CD4-positive, alpha-beta T cell (primary cell): ENCODE results near the gene NEO1. TPM values are rescaled to one million over a fixed set of nuclear protein-coding genes. Genes with fewer than 3 reads are reported as not detected.

Source experiments
- ATAC-seq: fragments of 200-7000 bp; cut with Tn5 transposase; one replicate; pipeline ENCODE4 v1.10.0; 2022; ENCODE audit warnings: mild to moderate bottlenecking; ENCODE audit not compliant: poor library complexity
- CTCF ChIA-PET: fragments of 350-600 bp; sonication (Branson Sonifier 250); formaldehyde crosslinking; loops from one replicate; lab custom pipeline; 2021; ENCODE audit warnings: antibody characterized with exemption, inconsistent platforms; lab: Charles Lee
- POLR2A ChIA-PET: fragments of 350-600 bp; sonication (Branson Sonifier 250); formaldehyde crosslinking; loops from one replicate; lab custom pipeline; 2021; ENCODE audit warnings: antibody characterized with exemption, inconsistent platforms; lab: Charles Lee
- DNase-seq, 14 experiments: peaks; one replicate each; pipeline ENCODE4 v3.0.0-alpha.2; 2013 to 2020; ENCODE audit warnings: mixed read lengths in 2 of 14
- H3K27ac ChIP-seq, 2 donors: one replicate each; pipeline versions ENCODE4 v1.5.1 to v1.7.0; 2013; ENCODE audit warnings: low read length in 2 of 2, low read depth in 1 of 2, mild to moderate bottlenecking in 1 of 2
- H3K27me3 ChIP-seq, 2 experiments: 1 replicate in 1 of 2; 2 replicates in 1 of 2; pipeline versions ENCODE4 v1.6.1 to v1.7.0; 2013; ENCODE audit warnings: low read length in 2 of 2, control low read depth in 1 of 2, mild to moderate bottlenecking in 1 of 2, moderate library complexity in 1 of 2; ENCODE audit not compliant: insufficient read depth in 2 of 2, control insufficient read depth in 1 of 2
- H3K36me3 ChIP-seq: one replicate; pipeline ENCODE4 v1.6.1; 2013; ENCODE audit warnings: low read length, control low read depth; ENCODE audit not compliant: insufficient read depth
- H3K4me1 ChIP-seq: one replicate; pipeline ENCODE4 v1.6.1; 2013; ENCODE audit warnings: low read length, control low read depth; ENCODE audit not compliant: insufficient read depth
- H3K4me3 ChIP-seq: one replicate; pipeline ENCODE4 v1.5.1; 2013; ENCODE audit warnings: mild to moderate bottlenecking, low read length, moderate library complexity
- H3K9me3 ChIP-seq, 2 experiments: 1 replicate in 1 of 2; 2 replicates in 1 of 2; pipeline versions ENCODE4 v1.6.1 to v1.7.0; 2013; ENCODE audit warnings: low read length in 2 of 2, mild to moderate bottlenecking in 2 of 2, control low read depth in 1 of 2, moderate library complexity in 1 of 2; ENCODE audit not compliant: control insufficient read depth in 1 of 2, insufficient read depth in 1 of 2
- H3K27ac Mint-ChIP-seq: one replicate; pipeline ENCODE4 v1.8.0; 2020; ENCODE audit warnings: mixed read lengths
- H3K27me3 Mint-ChIP-seq: one replicate; pipeline ENCODE4 v1.8.0; 2021; ENCODE audit warnings: mixed read lengths
- H3K36me3 Mint-ChIP-seq: one replicate; pipeline ENCODE4 v1.8.0; 2021; ENCODE audit warnings: low read depth, mixed read lengths
- H3K4me1 Mint-ChIP-seq: one replicate; pipeline ENCODE4 v1.8.0; 2021; ENCODE audit warnings: low read depth, mixed read lengths
- H3K4me3 Mint-ChIP-seq: one replicate; pipeline ENCODE4 v1.8.0; 2020; ENCODE audit warnings: mild to moderate bottlenecking, mixed read lengths
- H3K9me3 Mint-ChIP-seq: one replicate; pipeline ENCODE4 v1.8.0; 2020; ENCODE audit warnings: mixed read lengths
- intact Hi-C, 2 experiments: fragments of 100-400 bp; cut with DNase I in 1 of 2; cut with micrococcal nuclease in 1 of 2; formaldehyde crosslinking; loops; one replicate each; pipeline versions ENCODE4 v1.15.1 to v1.9.0; 2023 to 2025; cut with DNase I, micrococcal nuclease
- total RNA-seq, 174 experiments: library from RNA in 2 of 174; stranded (reverse) in 2 of 174; gene quantifications; one replicate each; pipeline ENCODE4 v1.2.3 and lab custom pipeline; 2021 to 2026
- TF ChIP-seq, protein P1 (sequence below): fragments of 200-600 bp; IDR thresholded peaks from one replicate; pipeline ENCODE4 v1.8.0; 2022; ENCODE audit warnings: antibody characterized with exemption, mild to moderate bottlenecking

The NEO1 gene
- total RNA-seq, 2 experiments from 2014 or later: 6.0 to 8.0 TPM

DNA sequence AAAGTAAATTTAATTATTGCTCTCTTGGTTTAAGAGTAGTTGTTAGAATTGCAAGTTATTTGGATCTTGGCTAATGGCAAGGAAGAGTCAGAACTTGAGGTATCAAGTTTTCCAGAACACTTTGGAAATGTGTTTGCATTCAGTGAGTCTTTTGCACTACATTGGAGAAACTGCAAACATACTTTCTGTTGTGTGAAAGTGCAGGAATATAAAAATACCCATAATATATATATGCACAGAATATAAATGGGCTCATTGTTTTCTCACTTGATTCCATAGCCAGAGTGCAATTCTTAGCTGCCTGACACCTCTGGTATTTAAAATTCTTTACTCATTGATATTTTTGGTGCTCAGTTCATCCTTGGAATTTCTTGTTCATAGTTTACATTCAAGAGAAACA is 223.6 kb downstream of the NEO1 start:
- ChIA-PET POLR2A (no interaction called here), CTCF (interaction anchor here (1.3 kb wide), 1 partner anchor 10 kb away, joined by 4 read pairs; no protein-coding TSS in a partner anchor)
- Histone ChIP-seq H3K4me1 (no peaks in the 10 kb centered on the region), H3K27me3 (no peaks in the 10 kb centered on the region), H3K9me3 (no peaks in the 10 kb centered on the region), H3K36me3 (no peaks in the 10 kb centered on the region), H3K4me3 (no peak overlapping the region), H3K27ac (no peak overlapping the region)
- H3K27ac Mint-ChIP-seq: no peak overlapping the region
- H3K9me3 Mint-ChIP-seq: no peaks in the 10 kb centered on the region
- no peaks in the 10 kb centered on the region for H3K4me1 Mint-ChIP-seq
- no peak overlapping the region for H3K4me3 Mint-ChIP-seq
- DNase-seq: no peak
- ATAC-seq: no peak
- H3K27me3 Mint-ChIP-seq: no peaks in the 10 kb centered on the region
- intact Hi-C loops: no loop called here
- TF ChIP-seq, protein P1, sequence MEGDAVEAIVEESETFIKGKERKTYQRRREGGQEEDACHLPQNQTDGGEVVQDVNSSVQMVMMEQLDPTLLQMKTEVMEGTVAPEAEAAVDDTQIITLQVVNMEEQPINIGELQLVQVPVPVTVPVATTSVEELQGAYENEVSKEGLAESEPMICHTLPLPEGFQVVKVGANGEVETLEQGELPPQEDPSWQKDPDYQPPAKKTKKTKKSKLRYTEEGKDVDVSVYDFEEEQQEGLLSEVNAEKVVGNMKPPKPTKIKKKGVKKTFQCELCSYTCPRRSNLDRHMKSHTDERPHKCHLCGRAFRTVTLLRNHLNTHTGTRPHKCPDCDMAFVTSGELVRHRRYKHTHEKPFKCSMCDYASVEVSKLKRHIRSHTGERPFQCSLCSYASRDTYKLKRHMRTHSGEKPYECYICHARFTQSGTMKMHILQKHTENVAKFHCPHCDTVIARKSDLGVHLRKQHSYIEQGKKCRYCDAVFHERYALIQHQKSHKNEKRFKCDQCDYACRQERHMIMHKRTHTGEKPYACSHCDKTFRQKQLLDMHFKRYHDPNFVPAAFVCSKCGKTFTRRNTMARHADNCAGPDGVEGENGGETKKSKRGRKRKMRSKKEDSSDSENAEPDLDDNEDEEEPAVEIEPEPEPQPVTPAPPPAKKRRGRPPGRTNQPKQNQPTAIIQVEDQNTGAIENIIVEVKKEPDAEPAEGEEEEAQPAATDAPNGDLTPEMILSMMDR: no peak
- H3K36me3 Mint-ChIP-seq: peaks cover 6% of the 10 kb centered on the region

DNA sequence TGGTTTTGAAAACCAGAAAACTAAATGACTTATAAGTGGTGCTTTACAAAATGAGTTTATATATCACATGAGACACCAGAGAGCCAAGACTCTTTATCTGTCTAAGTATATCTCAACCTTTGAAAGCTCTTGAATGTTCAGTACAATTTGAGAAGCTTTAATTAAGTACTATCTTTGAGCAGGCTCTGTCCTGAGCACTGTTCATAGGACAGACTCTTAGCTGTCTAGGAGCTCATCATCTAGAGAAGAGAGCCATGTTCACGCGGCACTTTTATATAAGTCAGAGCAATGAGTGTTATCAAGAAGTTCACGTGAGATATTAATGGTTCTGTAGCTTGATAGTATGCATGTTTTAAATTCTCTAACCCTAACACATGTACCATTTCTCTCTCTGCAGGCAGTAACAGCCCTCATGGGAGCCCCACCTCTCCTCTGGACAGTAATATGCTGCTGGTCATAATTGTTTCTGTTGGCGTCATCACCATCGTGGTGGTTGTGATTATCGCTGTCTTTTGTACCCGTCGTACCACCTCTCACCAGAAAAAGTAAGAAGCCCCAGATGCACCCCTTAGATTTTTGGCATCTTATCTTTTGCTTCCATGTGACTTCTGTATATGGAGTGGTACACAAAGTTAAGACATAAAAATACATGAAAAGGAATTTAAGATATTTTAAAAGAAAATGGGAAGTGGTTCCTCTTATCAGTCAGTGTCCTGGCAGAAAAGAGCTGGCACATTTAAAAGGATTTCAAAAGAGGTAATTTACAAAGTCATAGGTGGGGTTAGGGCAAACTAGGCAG is 230.5 kb downstream of the NEO1 start:
- ChIA-PET POLR2A (no interaction called here), CTCF (interaction anchor here (1.4 to 1.8 kb wide), 2 partner anchors 9 to 561 kb away, joined by 4 to 6 read pairs; no protein-coding TSS in a partner anchor)
- intact Hi-C loops: no loop called here
- H3K36me3 Mint-ChIP-seq: peaks cover 33% of the 10 kb centered on the region
- TF ChIP-seq, protein P1: no peak
- Histone ChIP-seq H3K27me3 (no peaks in the 10 kb centered on the region), H3K27ac (no peak overlapping the region), H3K9me3 (no peaks in the 10 kb centered on the region), H3K36me3 (peaks cover 6% of the 10 kb centered on the region), H3K4me1 (no peaks in the 10 kb centered on the region), H3K4me3 (no peak overlapping the region)
- no peaks in the 10 kb centered on the region for H3K9me3 Mint-ChIP-seq
- no peak for ATAC-seq
- H3K4me1 Mint-ChIP-seq: no peaks in the 10 kb centered on the region
- H3K27ac Mint-ChIP-seq: no peak overlapping the region
- no peak overlapping the region for H3K4me3 Mint-ChIP-seq
- DNase-seq: no peak
- H3K27me3 Mint-ChIP-seq: no peaks in the 10 kb centered on the region

DNA sequence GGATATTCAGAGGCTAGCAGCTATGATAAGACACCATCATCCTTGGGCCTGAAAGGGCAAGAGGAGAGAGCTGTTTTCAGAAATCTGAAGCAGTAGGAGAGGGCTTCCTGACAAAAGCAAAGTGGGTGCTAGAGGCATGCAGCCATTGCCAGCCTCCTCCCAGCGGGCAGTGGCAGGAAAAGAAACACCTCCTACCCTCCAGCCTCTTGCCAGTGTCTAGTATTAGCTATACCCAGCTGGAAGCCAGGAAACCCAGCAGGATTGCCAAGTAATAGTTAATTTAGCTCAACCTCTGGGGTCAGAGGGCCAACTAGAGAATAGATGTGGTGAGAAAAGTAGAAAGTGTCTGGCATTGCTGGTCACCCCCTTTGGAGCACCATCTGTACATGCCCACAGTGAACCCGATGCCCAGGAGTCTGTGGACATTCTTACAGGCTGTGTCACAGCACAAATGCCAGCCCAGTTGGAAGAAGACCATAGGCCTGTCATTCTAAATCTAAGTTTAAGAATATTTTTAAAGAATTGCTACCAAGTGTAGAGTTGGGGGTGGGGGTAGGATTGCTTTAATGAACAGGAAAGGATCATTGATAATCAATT is 231.2 kb downstream of the NEO1 start:
- no peaks in the 10 kb centered on the region for H3K9me3 ChIP-seq
- no peak overlapping the region for H3K27ac ChIP-seq
- H3K4me3 ChIP-seq: no peak overlapping the region
- ATAC-seq (no peak), DNase-seq (no peak)
- H3K36me3 Mint-ChIP-seq: peaks cover 39% of the 10 kb centered on the region
- ChIA-PET CTCF (interaction anchor here (1.8 kb wide), 1 partner anchor 10 kb away, joined by 6 read pairs; no protein-coding TSS in a partner anchor), POLR2A (no interaction called here)
- no peak overlapping the region for H3K4me3 Mint-ChIP-seq
- no peaks in the 10 kb centered on the region for H3K27me3 Mint-ChIP-seq
- peaks cover 6% of the 10 kb centered on the region for H3K36me3 ChIP-seq
- H3K27ac Mint-ChIP-seq: no peak overlapping the region
- no peaks in the 10 kb centered on the region for H3K4me1 ChIP-seq
- no peaks in the 10 kb centered on the region for H3K4me1 Mint-ChIP-seq
- TF ChIP-seq, protein P1: no peak
- H3K9me3 Mint-ChIP-seq: no peaks in the 10 kb centered on the region
- H3K27me3 ChIP-seq: no peaks in the 10 kb centered on the region
- intact Hi-C loops: no loop called here
